ENCODE results near the gene MGAM2. TPM values are rescaled to one million over a fixed set of nuclear protein-coding genes. Genes with fewer than 3 reads are reported as not detected.
A peak's percentile ranks its signal among the peaks of the same experiment; 100 is the strongest.

Gene MGAM2
- total and polyA plus RNA-seq, 2 of the 8 experiments (the other 6 are each of a cell fraction or from before 2014, with no cell fraction given): 0.02 TPM; not detected in 1

DNA sequence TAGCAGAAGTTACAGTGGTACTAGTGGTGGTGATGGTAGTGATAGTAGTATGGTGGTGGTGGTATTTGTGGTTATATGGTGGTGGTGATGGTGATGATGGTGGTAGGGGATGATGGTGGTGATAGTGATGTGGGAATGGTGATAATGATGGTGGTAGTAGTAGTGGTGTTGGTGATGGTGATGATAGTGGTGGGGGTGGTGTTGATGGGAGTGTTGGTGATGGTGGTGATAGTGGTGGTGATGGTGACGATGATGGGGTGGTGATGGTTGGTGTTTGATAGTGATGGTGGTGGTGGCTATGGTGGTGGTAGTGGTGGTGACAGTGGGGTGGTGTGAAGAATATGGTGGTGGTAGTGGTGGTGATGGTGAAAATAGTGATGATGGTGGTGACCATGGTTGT is 27.9 kb upstream of the MGAM2 start:
- no peak for FAIRE-seq
- Histone ChIP-seq H4K5ac (ENCODE audit: insufficient read length, low read depth, low read length) (no peak overlapping the region), H3K79me2 (ENCODE audit: control insufficient read depth in 1 of 2, insufficient read depth in 2 of 2, low read length in 2 of 2) (no peaks in the 10 kb centered on the region), H3K27ac (ENCODE audit: low read depth, low read length) (no peak overlapping the region), H3K4me3 (ENCODE audit: extremely low read depth in 1 of 4, insufficient read depth in 2 of 4, low read depth in 3 of 4, low read length in 4 of 4) (no peak overlapping the region), H3K14ac (ENCODE audit: insufficient read length) (no peak overlapping the region), H3K23ac (ENCODE audit: insufficient read length) (no peak overlapping the region), H3K23me2 (ENCODE audit: low read depth, low read length) (peaks cover 5% of the 10 kb centered on the region; the same call in 1 of the 2 replicates), H3K4ac (replicated peaks; ENCODE audit: insufficient read length, low read depth, low read length) (no peak overlapping the region), H3K27me3 (replicated peaks in 1 of 4; ENCODE audit: control insufficient read depth in 3 of 4, extremely low read depth in 1 of 4, insufficient read depth in 3 of 4, low read length in 3 of 4) (peaks cover 0 to 1% (median 0%) of the 10 kb centered on the region in 4 experiments; a peak in 1 of 7 replicates), H3K56ac (replicated peaks; ENCODE audit: insufficient read length, low read depth, low read length) (peak overlapping the region; percentile 65), H3K9me3 (ENCODE audit: insufficient read depth in 2 of 2, low read depth in 1 of 2, low read length in 1 of 2) (no peaks in the 10 kb centered on the region), H3K79me1 (ENCODE audit: low read depth, low read length) (no peaks in the 10 kb centered on the region), H3K36me3 (ENCODE audit: control insufficient read depth in 2 of 4, insufficient read depth in 4 of 4, low read length in 3 of 4) (no peaks in the 10 kb centered on the region; a peak in 1 of 8 replicates), H3K4me2 (ENCODE audit: insufficient read depth in 1 of 2, low read depth in 2 of 2, low read length in 2 of 2) (no peak overlapping the region), H2BK120ac (replicated peaks; ENCODE audit: low read depth, low read length) (no peak overlapping the region), H2AK5ac (ENCODE audit: low read depth, low read length) (no peak overlapping the region), H3K9ac (replicated peaks in 1 of 4; ENCODE audit: extremely low read depth in 1 of 4, low read depth in 3 of 4, low read length in 3 of 4) (no peak overlapping the region), H4K8ac (ENCODE audit: extremely low read depth, insufficient read depth, low read length) (no peak overlapping the region), H2BK12ac (ENCODE audit: low read depth, low read length) (no peak overlapping the region), H3K4me1 (replicated peaks in 1 of 4; ENCODE audit: control insufficient read depth in 3 of 4, insufficient read depth in 4 of 4, low read length in 3 of 4) (no peaks in the 10 kb centered on the region), H2AFZ (ENCODE audit: low read length) (no peak overlapping the region), H2BK15ac (ENCODE audit: low read length) (no peak overlapping the region), H3K18ac (ENCODE audit: extremely low read depth, low read length) (no peak overlapping the region), H4K91ac (replicated peaks; ENCODE audit: insufficient read length, low read length) (no peak overlapping the region), H4K20me1 (replicated peaks in 1 of 2; ENCODE audit: control insufficient read depth in 1 of 2, insufficient read depth in 2 of 2, low read length in 2 of 2) (peaks cover 0 to 4% of the 10 kb centered on the region in 2 experiments), H2BK5ac (ENCODE audit: low read depth, low read length) (no peak overlapping the region), H2BK20ac (ENCODE audit: low read length) (no peak overlapping the region)
- TF ChIP-seq FOSL1 (IDR thresholded peaks at IDR 0.05; ENCODE audit: insufficient read depth, low read depth, low read length): no peak
- TF ChIP-seq EP300 (IDR thresholded peaks at IDR 0.05; ENCODE audit: borderline replicate concordance in 1 of 2, low read depth in 2 of 2, low read length in 2 of 2): no peak
- no peak for TF ChIP-seq KDM1A (IDR thresholded peaks at IDR 0.05; ENCODE audit: borderline replicate concordance, low read length)
- TF ChIP-seq ASH2L (IDR thresholded peaks at IDR 0.05; ENCODE audit: low read length): no peak
- TF ChIP-seq RAD21 (IDR thresholded peaks at IDR 0.05 in 1 of 2, conservative IDR thresholded peaks at IDR 0.05 in 1 of 2; ENCODE audit: low read depth in 2 of 2, low read length in 2 of 2): no peak
- TF ChIP-seq RFX5 (IDR thresholded peaks at IDR 0.05; ENCODE audit: borderline replicate concordance, low read depth, low read length): no peak
- no peak for TF ChIP-seq RNF2 (IDR thresholded peaks at IDR 0.05; ENCODE audit: borderline replicate concordance, low read depth, low read length, missing control alignments, poor library complexity, severe bottlenecking)
- CTCF ChIA-PET (ENCODE audit: partially characterized antibody): interaction anchor here (1.1 kb wide), 1 partner anchor 53 kb away, joined by 3 read pairs; no protein-coding TSS in a partner anchor
- POLR2A ChIA-PET (ENCODE audit: partially characterized antibody): no interaction called here
- WGBS, 2 experiments (ENCODE audit: extremely low coverage in 1 of 2, insufficient coverage in 1 of 2, insufficient read length in 1 of 2, insufficient replicate concordance in 2 of 2, low coverage in 1 of 2, low lambda C conversion rate in 2 of 2, missing lambda C conversion rate in 1 of 2): 88% methylated on average over 1 of the region's 1 CpG; no CpG with 5 or more reads in 1 of the 2 experiments
- no peak for DNase-seq (ENCODE audit: low read depth in 1 of 2, low spot score in 2 of 2)

Data from H1 (cell line).